GM21367 (cell line): Measurements from ENCODE around the gene AACS.

ENCODE experiments used
- ATAC-seq: cut with Tn5 transposase; IDR thresholded peaks from one replicate; pipeline ENCODE4 v1.9.1; 2021; ENCODE audit not compliant: unreplicated experiment

The AACS gene

DNA sequence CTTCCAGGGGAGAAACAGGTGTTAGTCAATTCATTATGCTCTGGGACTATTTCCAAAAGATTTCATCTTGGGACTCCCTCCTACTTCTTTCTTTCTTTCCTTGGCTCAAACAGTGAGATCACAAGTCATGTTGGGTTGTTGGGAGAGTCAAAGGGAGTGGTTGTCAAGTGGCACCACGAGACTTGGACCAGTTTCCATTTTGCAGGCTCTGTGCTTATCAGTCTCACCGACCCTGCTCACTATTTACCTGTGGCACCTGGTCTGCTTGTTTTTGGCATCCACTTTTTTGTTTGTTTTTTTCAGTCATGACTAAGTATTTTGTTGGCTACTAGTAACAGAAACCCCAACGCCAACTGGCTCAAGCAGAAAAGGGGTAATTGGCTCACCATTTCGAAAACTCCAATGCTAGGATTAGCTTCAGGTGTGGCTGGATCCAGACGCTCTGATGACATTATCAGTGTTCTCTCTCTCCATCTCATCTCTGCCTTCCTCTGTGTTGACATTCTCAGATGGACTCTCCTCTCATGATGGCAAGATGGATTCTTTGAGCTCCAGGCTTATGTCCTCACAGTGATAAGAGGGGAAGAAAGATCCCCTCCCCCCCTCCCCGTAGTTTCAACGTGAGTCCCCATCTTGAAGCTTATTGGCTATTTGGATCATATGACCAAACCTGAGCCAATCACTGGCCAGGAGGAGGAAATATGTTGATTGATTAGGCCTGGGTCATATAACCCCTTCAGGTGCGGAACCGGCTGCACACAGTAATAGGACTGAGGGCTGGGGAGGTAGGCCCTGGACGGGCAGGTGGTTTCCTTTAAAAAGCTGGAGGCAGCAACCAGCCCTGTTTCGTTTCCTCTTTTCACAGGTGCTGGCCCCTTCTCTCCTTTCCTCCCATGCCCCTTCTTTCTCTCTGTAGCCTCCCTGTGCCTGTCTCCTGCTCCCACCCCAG lies 84.2 kb downstream of the AACS start:
- peak; percentile 97 for ATAC-seq

DNA sequence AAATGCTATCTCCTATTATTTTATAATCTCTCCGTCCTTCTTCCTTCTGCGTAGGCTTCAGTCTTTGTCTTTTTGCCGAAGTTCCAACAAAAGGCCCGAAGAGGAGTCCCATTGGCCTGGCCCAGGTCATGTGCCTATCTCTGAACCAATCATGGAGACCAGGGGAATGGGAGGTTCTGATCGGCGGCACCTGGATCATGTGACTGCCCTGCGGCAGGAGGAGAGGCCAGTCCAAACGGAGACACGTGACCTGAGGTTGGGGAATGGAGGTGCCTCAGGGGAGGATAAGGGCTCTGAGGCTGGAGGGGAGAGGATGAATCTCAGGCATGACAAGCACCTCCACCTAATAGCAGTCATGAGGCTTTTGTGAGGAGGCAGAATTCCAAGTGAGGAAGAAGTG lies 86.0 kb downstream of the AACS start:
- no peak for ATAC-seq

DNA sequence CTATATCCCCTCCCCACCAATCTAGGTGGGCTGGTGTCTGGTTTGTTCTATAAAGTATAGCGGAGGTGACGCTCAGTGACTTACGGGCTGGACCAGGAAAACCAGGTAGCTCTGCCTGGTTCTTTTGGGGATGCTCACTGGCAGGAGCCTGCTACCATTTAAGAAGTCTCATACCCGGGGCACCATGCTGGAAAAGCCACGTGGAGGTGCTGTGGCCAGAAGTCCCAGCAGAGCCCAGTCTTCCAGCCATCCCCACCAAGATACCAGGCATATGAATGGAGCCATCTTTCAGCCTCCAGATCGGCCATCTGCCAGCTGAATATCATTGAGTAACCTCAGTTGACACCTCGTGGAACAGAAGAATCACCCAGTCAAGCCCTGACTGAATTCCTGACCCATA lies 87.2 kb downstream of the AACS start:
- no peak for ATAC-seq

DNA sequence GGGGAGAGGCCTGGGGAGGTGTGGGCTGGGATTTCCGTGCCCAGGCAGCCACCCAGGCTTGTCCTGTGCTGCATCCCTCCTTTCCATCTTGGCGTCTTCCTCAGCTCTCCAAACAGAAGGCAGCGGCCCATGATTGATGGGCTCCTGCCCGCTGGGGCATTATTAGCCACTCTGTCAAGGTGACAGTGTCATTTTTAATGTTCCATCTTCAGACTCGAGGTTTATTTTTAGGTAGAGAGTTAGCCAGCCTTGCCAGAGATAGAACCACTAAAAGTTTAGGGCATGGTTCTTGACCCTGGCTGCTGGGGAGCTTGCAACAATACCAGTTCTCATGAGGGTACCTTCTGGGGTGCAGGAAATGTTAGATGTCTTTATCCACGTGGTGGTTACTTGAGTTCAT lies 90.1 kb downstream of the AACS start:
- no peak for ATAC-seq

DNA sequence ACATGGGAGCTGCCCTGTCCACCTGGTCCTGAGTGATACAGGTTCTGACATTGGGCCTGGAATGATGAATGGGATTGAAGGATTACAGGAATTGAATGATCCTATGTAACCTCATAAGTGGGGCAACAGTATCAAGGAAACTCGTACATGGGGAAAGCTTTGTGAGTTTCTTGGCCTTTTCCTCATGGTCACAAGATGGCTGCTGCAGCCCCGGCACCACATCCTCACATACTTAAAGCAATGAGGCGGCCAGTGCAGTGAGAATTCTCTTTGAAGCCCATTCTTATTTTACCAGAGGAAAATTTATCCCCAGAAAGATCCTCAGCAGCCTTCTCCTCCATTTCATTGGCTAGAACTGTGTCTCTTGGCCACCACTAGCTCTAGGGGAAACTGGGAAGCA lies 91.9 kb downstream of the AACS start:
- ATAC-seq: no peak

DNA sequence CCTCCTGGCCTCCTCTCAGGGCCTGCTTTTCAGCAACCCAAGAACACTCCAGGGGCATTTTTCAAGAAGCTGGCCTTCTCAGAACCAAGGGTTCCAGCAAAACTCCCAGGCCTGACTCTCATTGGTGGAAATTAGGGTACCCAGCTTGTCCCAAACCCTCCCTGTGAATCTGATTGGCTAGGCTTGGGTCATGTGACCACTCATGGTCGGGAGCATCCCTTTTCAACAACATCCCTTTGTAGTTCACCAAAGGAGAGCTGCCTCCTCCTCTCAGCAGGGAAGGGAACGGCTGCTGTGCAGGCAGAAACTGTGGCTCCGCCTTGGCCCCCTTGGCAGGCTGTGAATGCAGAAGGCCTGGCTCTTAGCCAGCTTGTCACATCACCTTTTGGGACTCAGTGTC lies 94.5 kb downstream of the AACS start:
- ATAC-seq: no peak

DNA sequence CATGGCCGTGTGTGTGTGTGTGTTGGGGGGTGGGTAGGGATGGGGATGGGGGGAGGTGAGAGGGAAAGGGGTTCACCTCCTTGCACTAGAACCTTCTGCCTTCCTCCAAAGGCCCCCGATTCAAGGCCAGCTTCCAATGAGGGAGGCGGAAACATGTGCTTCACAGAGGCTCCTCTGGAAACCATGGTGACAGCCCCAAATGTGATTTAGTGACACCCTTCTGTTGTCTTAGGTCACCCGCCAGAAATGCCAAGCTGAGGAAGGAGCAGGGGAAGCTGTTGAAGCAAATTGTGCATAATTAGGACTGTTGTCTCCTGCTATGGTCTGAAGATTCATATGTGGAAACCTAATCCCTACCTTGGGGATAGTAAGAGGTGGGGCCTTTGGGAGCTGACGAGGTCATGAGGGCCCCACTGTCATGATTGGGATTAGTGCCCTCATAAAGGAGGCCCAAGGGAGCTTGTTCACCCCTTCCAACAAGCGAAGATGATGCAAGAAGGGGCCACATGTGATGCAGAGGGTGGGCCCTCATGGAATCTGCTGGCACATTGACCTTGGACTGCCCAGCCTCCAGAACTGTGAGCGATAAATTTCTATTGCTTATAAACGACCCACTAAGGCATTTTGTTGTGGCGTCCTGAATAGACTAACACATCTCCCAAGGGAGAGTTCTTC lies 95.2 kb downstream of the AACS start:
- ATAC-seq: no peak

DNA sequence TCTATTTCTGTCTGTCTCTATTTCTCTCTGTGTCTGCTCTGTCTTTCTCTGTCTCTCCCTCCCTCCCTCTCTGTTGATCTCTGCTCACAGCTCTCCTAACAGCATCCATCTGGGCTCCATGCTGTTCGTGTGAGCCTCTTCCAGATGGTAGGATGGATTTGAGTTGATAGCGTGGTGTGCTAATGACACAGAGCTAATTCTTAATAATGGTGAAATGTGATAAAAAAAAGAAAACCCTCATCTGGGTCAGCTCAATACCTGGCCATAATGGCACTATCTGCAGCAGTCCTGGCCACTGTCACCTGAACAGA lies 96.4 kb downstream of the AACS start:
- no peak for ATAC-seq

DNA sequence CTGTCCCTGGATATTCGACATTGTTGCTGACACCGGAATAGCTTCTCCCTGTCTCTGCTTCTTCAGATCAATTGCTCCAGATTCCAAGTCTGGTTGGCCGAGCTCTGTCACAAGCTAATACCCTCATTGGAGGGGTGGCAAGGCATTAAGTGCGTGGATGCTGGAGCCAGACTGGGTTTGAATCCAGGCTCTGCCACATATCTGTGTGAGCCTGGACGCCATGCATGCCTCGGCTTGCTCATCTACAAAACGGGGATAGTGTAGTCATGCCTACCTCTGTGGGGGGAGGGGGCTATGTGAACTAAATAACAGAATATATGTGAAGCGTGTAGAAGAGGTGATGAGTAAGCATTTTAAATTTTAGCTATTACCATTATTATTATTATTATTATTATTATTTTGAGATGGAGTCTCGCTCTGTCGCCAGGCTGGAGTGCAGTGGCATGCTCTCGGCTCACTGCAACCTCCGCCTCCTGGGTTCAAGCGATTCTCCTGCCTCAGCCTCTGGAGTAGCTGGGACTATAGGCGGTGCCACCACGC lies 97.3 kb downstream of the AACS start:
- ATAC-seq: no peak

DNA sequence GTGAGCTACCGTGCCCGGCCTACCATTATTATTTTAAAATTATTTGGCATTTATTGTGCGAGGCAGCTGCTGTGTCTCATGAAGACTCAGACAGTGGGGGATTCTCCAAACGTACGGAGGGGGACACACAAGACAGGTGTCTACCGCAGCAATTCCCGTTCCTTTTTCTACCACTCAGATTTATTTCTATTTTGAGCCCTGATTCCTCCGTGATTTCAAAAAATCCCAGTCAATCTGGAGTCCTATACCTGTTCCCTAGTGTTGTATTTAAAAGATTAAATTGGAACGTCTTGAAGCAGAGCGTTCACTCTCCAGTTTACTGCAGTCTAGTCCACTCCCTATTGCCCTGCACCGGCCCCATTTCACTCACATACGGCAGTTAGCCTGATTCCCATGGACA lies 97.9 kb downstream of the AACS start:
- no peak for ATAC-seq

DNA sequence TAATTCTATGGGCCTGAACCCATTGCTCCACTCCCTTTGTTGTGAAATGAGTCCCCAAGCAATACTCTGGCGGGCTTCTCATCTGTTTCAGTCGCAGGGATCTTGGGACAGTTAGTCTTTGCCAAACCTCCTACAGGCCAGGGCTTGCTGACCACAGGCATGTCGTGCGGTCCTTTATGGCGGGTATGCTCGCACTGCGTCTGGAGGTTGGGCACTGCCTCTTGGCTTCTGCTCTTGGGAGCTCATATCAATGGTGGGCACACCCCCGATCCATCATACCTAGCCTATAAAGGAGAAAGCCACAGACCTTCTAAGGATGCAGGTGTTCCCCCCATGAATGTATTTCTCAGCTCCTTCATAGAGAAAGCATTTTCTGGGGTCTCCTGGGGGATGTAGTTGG lies 99.3 kb downstream of the AACS start:
- ATAC-seq: no peak

DNA sequence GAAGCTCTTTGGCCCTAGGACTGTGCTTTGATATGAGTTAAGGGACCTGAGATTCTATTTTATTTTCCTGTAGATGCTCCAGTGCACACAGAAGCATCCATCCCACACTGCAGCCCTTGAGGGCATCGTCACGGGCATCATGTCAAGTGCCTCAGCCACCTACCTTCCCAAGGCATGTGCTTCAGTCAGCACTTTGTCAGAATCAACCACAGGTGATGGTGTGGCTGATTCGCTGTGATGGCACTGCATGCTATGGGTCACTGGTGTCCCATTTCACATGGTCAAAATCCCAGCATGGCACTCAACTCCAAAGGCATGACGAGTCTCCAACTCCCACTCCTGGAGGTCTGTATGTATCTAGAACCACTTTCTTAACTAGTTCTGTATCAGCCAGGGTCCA lies 100.8 kb downstream of the AACS start:
- no peak for ATAC-seq

DNA sequence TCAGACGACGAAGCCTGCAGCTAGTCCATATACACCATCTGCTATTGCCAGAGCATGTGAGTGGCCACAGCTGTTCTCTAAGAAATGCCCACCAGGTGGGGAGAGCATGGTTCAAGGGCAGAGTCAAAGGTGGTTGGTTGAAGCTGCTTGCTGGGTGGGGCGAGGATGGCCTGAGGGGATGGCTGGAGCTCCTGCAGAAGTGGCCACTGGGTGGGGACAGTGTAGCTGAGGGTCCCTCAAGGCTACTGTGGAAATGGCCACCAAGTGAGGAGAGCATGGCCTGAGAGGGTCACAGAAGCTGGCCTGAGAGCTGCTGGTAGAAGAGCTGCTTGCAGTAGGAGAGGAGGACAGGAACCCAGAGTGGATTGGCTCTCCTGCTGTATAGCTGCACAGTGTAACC lies 102.4 kb downstream of the AACS start:
- no peak for ATAC-seq

DNA sequence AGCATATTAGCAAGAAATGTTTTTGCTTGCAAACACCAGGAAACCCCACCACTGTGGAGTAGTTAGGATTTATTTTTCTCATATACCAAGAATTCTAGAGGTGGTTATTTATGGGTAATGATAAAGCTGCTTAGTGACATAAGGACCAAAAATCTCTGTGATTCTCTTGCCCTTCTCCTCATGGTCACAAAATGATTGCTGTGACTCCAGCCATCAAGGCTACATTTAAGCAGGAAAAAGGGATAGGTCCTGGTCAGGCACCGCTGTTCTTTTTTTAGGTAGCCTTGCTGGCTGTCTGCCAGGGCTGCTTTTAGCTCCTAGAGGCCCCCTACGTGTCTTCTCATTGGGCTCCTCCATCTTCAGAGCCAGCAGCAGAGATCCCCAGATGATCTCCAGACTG lies 104.2 kb downstream of the AACS start:
- ATAC-seq: no peak

DNA sequence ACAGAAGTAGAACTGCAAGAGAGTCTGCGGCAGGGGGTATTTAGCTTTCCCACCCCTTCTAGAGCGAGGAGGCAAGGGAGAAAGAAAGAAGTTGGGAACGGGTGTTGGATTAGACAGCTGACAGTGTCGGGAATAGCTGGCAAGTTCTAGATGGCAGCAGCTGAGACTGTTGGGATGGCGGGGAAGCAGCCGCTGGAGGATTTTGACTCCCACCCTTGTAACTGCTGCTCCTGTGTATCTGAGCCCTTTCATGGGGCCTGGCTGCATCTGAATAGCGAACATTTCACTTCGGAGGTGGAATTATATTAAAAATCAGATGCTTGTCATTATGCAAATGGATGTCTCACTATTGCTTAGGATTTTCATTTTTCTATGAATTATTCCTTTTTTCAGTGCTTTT lies 104.6 kb downstream of the AACS start:
- ATAC-seq: no peak

DNA sequence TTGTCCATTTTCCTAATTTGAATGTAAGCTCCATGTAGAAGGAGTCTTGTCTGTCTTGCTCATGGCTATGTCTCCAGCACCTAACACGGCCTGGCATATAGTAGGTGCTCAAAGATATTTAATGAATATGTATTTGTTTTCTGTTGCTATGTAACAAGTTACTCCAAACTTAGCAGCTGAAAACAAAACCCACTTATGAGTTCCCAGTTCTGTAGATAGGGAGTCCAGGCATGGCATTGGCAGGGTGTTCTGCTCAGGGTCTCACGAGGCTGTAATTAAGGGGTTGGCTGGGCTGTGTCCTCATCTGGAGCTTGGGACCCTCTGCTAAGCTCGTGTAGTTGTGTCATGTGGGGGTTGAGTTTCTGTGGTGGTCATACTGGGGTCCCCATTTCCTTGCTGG lies 106.0 kb downstream of the AACS start:
- ATAC-seq: no peak

DNA sequence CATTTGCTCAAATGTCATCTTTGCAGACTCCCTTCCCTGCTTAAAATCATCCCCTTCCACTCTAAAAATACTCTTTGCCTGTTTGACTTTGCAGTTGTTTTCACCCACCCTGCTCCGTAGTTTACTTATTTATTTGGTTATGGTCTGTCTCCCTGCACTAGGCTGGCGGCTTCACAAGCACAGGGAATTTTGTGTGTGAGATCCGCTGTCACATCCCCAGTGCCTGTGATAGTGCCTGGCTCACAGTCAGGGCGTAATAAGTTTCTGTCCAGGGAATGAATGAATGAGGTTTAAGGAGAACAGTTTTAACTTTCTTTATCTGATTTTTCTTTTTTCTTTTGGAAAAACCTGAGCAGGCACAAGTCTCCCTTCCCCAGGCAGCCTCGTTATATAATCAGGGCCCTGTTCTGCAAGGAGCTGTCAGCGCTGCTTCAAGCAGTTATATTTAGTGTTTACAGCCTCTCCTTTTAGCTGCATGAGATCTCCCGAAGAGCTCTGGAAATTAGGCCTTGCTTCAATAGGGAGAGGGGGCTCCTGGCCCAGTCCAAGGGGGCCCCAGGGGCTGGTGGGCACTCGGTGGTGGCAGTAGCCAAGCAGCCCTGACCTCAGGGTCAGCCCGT lies 107.1 kb downstream of the AACS start:
- no peak for ATAC-seq

DNA sequence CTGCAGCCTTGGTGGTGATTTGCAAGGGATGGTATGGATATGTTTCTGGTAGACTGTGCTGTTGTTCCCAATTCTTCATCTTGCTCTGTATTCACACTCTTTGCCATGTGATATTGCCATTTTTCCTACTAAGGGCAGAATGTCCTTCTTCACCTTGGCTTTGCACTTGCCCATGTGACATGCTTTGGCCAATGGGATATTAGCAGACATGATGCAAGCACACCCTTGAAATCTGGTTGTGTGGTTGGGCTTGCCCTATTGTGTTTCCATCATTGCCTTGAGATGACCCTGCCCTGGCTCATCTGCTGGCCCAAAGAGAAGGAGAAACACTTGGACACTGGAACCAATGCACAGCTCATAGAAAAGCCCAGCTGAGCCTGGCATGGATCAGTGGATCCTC lies 110.3 kb downstream of the AACS start:
- no peak for ATAC-seq

DNA sequence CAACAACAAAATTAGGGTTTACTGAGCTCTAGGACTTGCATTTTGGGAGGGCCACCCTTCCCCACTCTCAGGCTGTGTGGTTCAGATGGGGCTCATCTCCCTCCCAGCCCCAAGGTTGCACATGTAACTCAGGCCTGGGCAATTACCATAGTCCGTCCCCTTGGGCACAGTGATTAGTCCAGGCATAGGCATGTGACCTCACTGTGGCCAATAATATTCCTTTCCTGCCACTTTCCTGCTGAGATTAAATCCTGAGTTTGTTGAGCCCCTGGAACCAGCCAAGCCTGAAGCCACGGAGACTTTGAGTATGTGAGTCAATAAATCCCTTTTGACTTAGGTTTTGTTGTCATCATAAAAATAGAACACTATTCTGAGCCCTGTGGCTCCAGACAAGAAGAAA lies 113.0 kb downstream of the AACS start:
- no peak for ATAC-seq

DNA sequence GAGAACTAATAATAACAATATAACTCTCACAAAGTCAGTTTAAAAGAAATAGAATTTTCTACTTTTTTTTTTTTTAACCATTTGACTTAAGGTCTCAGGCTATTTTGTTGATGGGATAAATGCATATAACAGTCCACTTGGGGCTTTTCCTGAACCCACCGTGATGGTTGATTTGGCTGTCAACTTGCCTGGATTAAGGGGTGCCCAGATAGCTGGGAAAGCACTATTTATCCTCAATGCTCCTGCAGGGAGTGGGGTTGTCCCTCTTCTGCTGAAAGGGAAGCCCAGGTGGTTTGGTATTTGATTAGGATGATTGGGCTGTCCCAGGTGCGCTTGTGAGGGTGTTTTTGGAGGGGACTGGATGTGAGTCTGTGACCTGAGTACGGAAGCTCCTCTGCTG lies 114.9 kb downstream of the AACS start:
- ATAC-seq: no peak

DNA sequence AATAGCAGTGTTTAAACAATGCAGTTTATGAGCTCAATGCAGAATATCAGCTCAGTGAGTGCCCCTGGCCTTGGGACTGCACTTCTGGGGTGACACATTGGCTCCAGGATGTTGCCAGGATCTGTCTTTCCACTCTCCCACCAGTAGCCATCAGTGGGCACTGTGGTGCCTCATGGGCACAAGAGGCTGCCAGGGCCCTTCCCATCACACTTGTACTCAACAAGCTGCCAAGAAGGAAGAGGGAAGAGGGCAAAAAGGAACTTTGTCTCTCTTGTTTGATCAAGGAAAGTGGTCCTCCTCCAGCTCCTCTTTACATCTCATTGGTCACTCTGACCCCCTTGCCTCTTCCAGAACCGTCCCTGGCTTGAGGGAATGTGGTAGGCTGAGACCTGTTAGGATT lies 115.9 kb downstream of the AACS start:
- no peak for ATAC-seq
